ENCODE results near the gene RBM34. TPM values are rescaled to one million over a fixed set of nuclear protein-coding genes. Genes with fewer than 3 reads are reported as not detected.

RBM34 gene
- total and polyA plus RNA-seq, 8 donors = 13.5 to 45.1 (median 27.7) TPM

GRCh38 chr1:235181561-235182245 is 20.7 kb upstream of the RBM34 start:
- DNase-seq = no peak
- no peak for TF ChIP-seq CTCF (IDR thresholded peaks at IDR 0.05)
- no peaks in the 10 kb centered on the region for H3K4me1 ChIP-seq
- ATAC-seq = no peak
- no peak for FAIRE-seq
- H3K27me3 ChIP-seq = no peaks in the 10 kb centered on the region
- 73 to 81% methylated on average over 8 of the region's 8 CpGs for WGBS, 2 donors
- intact Hi-C loops (cut with DNase I) = no loop called here
- no peak overlapping the region for H3K27ac ChIP-seq
- no peak overlapping the region for H3K4me3 ChIP-seq
- peaks cover 0 to 30% (median 0%) of the 10 kb centered on the region in 3 donors for H3K36me3 ChIP-seq
- no peaks in the 10 kb centered on the region for H3K9me3 ChIP-seq

- no peak overlapping the region for H3K4me3 ChIP-seq
These were observed 19.9 kb upstream of the RBM34 start for GRCh38 chr1:235180916-235181460.

GRCh38 chr1:235176486-235176885 is 15.4 kb upstream of the RBM34 start:
- peaks cover 0 to 38% (median 10%) of the 10 kb centered on the region in 3 donors for H3K36me3 ChIP-seq
- intact Hi-C loops (cut with DNase I) = no loop called here
- H3K9me3 ChIP-seq = no peaks in the 10 kb centered on the region
- H3K27me3 ChIP-seq = no peaks in the 10 kb centered on the region
- no peak for ATAC-seq
- no peak overlapping the region for H3K27ac ChIP-seq
- H3K4me3 ChIP-seq = no peak overlapping the region
- H3K4me1 ChIP-seq = no peaks in the 10 kb centered on the region
- no peak for TF ChIP-seq CTCF (IDR thresholded peaks at IDR 0.05)
- FAIRE-seq = no peak
- WGBS, 2 donors = 90 to 93% methylated on average over 7 of the region's 7 CpGs
- no peak for DNase-seq

More at GRCh38 chr1:235180916-235181460, 19.9 kb upstream of the RBM34 start:
- WGBS, 2 donors = 91% methylated on average over 5 of the region's 5 CpGs
- TF ChIP-seq CTCF (IDR thresholded peaks at IDR 0.05) = no peak
- Histone ChIP-seq H3K27ac (no peak overlapping the region), H3K36me3 (peaks cover 0 to 33% (median 0%) of the 10 kb centered on the region in 3 donors), H3K27me3 (no peaks in the 10 kb centered on the region), H3K4me1 (no peaks in the 10 kb centered on the region), H3K9me3 (no peaks in the 10 kb centered on the region)
- DNase-seq = no peak
- no peak for FAIRE-seq
- intact Hi-C loops (cut with DNase I) = no loop called here
- ATAC-seq = no peak

GRCh38 chr1:235169986-235170385 is 8.9 kb upstream of the RBM34 start:
- DNase-seq (no peak), ATAC-seq (no peak), FAIRE-seq (no peak)
- H3K4me3 ChIP-seq = no peak overlapping the region
- H3K4me1 ChIP-seq = no peaks in the 10 kb centered on the region
- H3K27ac ChIP-seq = no peak overlapping the region
- H3K36me3 ChIP-seq = peaks cover 0 to 17% (median 14%) of the 10 kb centered on the region in 3 donors
- intact Hi-C loops (cut with DNase I) = no loop called here
- no peak for TF ChIP-seq CTCF (IDR thresholded peaks at IDR 0.05)
- H3K9me3 ChIP-seq = no peaks in the 10 kb centered on the region
- H3K27me3 ChIP-seq = no peaks in the 10 kb centered on the region

- intact Hi-C loops (cut with DNase I) = no loop called here
- Histone ChIP-seq H3K36me3 (peaks cover 0 to 14% (median 7%) of the 10 kb centered on the region in 3 donors), H3K27ac (no peak overlapping the region), H3K4me1 (no peaks in the 10 kb centered on the region), H3K27me3 (no peaks in the 10 kb centered on the region), H3K4me3 (no peak overlapping the region), H3K9me3 (no peaks in the 10 kb centered on the region)
- FAIRE-seq = no peak
- no peak for TF ChIP-seq CTCF (IDR thresholded peaks at IDR 0.05)
- ATAC-seq = no peak
- WGBS, 2 donors = 94 to 96% methylated on average over 3 of the region's 3 CpGs
- no peak for DNase-seq
These were observed 7.3 kb upstream of the RBM34 start for GRCh38 chr1:235168375-235168774.

Data from pancreas (tissue), 10 donors.